Endodermal cell (in vitro differentiated cells): ENCODE measurements around the gene PDGFC. TPM values are rescaled to one million over a fixed set of nuclear protein-coding genes. Genes with fewer than 3 reads are reported as not detected.

ENCODE experiments used
- DNase-seq: peaks from one replicate; pipeline ENCODE4 v3.0.0-alpha.2; 2017
- H3K27ac ChIP-seq: 2 replicates; pipeline ENCODE4 v1.5.1; 2013; ENCODE audit warnings: mild to moderate bottlenecking, low read depth, low read length, moderate library complexity
- H3K27me3 ChIP-seq: 2 replicates; pipeline ENCODE4 v1.6.1; 2013; ENCODE audit warnings: mild to moderate bottlenecking, low read length, moderate library complexity; ENCODE audit not compliant: insufficient read depth, control insufficient read depth, poor library complexity, severe bottlenecking
- H3K36me3 ChIP-seq: 2 replicates; pipeline ENCODE4 v1.7.0; 2013; ENCODE audit warnings: mild to moderate bottlenecking, low read length, moderate library complexity; ENCODE audit not compliant: control insufficient read depth, insufficient read depth
- H3K4me1 ChIP-seq: one replicate; pipeline ENCODE4 v1.7.0; 2013; ENCODE audit warnings: low read length; ENCODE audit not compliant: control insufficient read depth, insufficient read depth
- H3K4me3 ChIP-seq: 2 replicates; pipeline ENCODE4 v1.5.1; 2013; ENCODE audit warnings: mild to moderate bottlenecking, low read length, moderate library complexity
- H3K9ac ChIP-seq: 2 replicates; pipeline ENCODE4 v1.6.1; 2013; ENCODE audit warnings: mild to moderate bottlenecking, low read length, moderate library complexity; ENCODE audit not compliant: poor library complexity, severe bottlenecking; ENCODE audit errors: extremely low read depth
- H3K9me3 ChIP-seq: 2 replicates; pipeline ENCODE4 v1.6.1; 2013; ENCODE audit warnings: mild to moderate bottlenecking, low read length, moderate library complexity; ENCODE audit not compliant: control insufficient read depth
- H3K27ac Mint-ChIP-seq: 2 replicates; pipeline ENCODE4 v1.8.0; 2020; ENCODE audit warnings: mixed read lengths
- H3K27me3 Mint-ChIP-seq: 2 replicates; pipeline ENCODE4 v1.8.0; 2021; ENCODE audit warnings: mild to moderate bottlenecking, mixed read lengths; ENCODE audit not compliant: insufficient read depth
- H3K36me3 Mint-ChIP-seq: 2 replicates; pipeline ENCODE4 v1.8.0; 2020; ENCODE audit warnings: low read depth, mixed read lengths
- H3K4me1 Mint-ChIP-seq: 2 replicates; pipeline ENCODE4 v1.8.0; 2020; ENCODE audit warnings: mixed read lengths
- H3K4me3 Mint-ChIP-seq: 2 replicates; pipeline ENCODE4 v1.8.0; 2020; ENCODE audit warnings: mild to moderate bottlenecking, moderate library complexity, mixed read lengths
- H3K9me3 Mint-ChIP-seq: 2 replicates; pipeline ENCODE4 v1.8.0; 2020; ENCODE audit warnings: mild to moderate bottlenecking, mixed read lengths
- WGBS, 2 experiments: methylation state at CpG; one replicate each; pipeline versions ENCODE4 v1.1.5 to v1.1.7; 2013; ENCODE audit warnings: missing lambda C conversion rate in 2 of 2, mixed read lengths in 1 of 2; ENCODE audit not compliant: insufficient coverage in 1 of 2, insufficient read length in 1 of 2; 5-methylcytosine and 5-hydroxymethylcytosine counted together
- total RNA-seq, 2 donors: library from RNA; stranded (reverse); fragmentation: NEBNext Ultra II Directional in 1 of 2; extraction: Animal tissue kit (Norgen Biotek cat#: 25700) in 1 of 2; gene quantifications; 2 replicates in 1 of 2; 3 replicates in 1 of 2; pipeline ENCODE4 v1.2.1, GENCODE V29; 2021
- TF ChIP-seq, protein P1 (sequence below): fragments of 200-600 bp; sonication (generic); conservative IDR thresholded peaks from 2 replicates; pipeline ENCODE4 v1.5.0; 2021; ENCODE audit warnings: antibody characterized with exemption, mild to moderate bottlenecking

The PDGFC gene
- total RNA-seq, 2 donors from 2014 or later: 5.5 to 6.8 TPM

- H3K27ac Mint-ChIP-seq: no peak overlapping the region
- no peak overlapping the region for H3K4me3 Mint-ChIP-seq
- H3K4me1 Mint-ChIP-seq: peaks cover 3% of the 10 kb centered on the region
- no peak overlapping the region for H3K27ac ChIP-seq
- H3K27me3 ChIP-seq: no peaks in the 10 kb centered on the region
- no peak for DNase-seq
- no peaks in the 10 kb centered on the region for H3K36me3 Mint-ChIP-seq
- no peaks in the 10 kb centered on the region for H3K9me3 Mint-ChIP-seq
- H3K4me1 ChIP-seq: no peaks in the 10 kb centered on the region
- H3K9me3 ChIP-seq: no peaks in the 10 kb centered on the region
- no peak overlapping the region for H3K9ac ChIP-seq
- TF ChIP-seq, protein P1, sequence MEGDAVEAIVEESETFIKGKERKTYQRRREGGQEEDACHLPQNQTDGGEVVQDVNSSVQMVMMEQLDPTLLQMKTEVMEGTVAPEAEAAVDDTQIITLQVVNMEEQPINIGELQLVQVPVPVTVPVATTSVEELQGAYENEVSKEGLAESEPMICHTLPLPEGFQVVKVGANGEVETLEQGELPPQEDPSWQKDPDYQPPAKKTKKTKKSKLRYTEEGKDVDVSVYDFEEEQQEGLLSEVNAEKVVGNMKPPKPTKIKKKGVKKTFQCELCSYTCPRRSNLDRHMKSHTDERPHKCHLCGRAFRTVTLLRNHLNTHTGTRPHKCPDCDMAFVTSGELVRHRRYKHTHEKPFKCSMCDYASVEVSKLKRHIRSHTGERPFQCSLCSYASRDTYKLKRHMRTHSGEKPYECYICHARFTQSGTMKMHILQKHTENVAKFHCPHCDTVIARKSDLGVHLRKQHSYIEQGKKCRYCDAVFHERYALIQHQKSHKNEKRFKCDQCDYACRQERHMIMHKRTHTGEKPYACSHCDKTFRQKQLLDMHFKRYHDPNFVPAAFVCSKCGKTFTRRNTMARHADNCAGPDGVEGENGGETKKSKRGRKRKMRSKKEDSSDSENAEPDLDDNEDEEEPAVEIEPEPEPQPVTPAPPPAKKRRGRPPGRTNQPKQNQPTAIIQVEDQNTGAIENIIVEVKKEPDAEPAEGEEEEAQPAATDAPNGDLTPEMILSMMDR: no peak
- no CpG with 5 or more reads among the region's 1 CpG for WGBS, 2 experiments
- H3K4me3 ChIP-seq: no peak overlapping the region
- no peaks in the 10 kb centered on the region for H3K36me3 ChIP-seq
- H3K27me3 Mint-ChIP-seq: no peaks in the 10 kb centered on the region
These were observed 193.5 kb downstream of the PDGFC start for GRCh38 chr4:156778093-156778492.

DNA sequence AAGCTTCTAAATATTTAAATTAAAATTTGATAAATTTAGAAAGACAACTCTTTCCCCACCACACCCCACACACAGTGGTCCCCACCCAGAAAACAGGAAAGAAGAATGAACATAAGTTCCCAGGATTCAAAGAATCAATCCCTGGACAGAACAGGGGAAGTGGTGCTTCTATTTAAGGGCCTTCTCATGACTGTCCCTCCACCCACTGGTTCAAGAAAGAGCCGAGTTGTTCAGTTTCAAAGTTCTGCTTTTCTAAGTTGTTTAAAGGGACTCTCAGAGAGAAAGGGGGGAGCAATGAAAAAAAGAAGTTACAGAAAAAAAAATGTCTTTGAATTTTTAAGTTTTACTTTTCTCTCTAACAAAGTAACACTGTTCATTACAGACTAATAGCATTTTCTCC, 195.8 kb downstream of the PDGFC start:
- Histone ChIP-seq H3K9ac (no peak overlapping the region), H3K4me3 (no peak overlapping the region), H3K9me3 (no peaks in the 10 kb centered on the region), H3K4me1 (no peaks in the 10 kb centered on the region), H3K27ac (no peak overlapping the region), H3K27me3 (no peaks in the 10 kb centered on the region), H3K36me3 (no peaks in the 10 kb centered on the region)
- WGBS, 2 experiments: 79% methylated on average over 1 of the region's 1 CpG; no CpG with 5 or more reads in 1 of the 2 experiments
- Mint-ChIP-seq H3K27me3 (no peaks in the 10 kb centered on the region), H3K9me3 (no peaks in the 10 kb centered on the region), H3K4me3 (no peak overlapping the region), H3K36me3 (no peaks in the 10 kb centered on the region), H3K4me1 (peaks cover 11% of the 10 kb centered on the region), H3K27ac (no peak overlapping the region)
- DNase-seq: no peak
- TF ChIP-seq, protein P1: no peak

GRCh38 chr4:156774422-156774821, 197.2 kb downstream of the PDGFC start:
- H3K27ac ChIP-seq: no peak overlapping the region
- Mint-ChIP-seq H3K9me3 (no peaks in the 10 kb centered on the region), H3K4me1 (peaks cover 10% of the 10 kb centered on the region), H3K27ac (no peak overlapping the region), H3K36me3 (no peaks in the 10 kb centered on the region), H3K4me3 (no peak overlapping the region), H3K27me3 (no peaks in the 10 kb centered on the region)
- H3K9ac ChIP-seq: no peak overlapping the region
- DNase-seq: no peak
- no peak overlapping the region for H3K4me3 ChIP-seq
- no peaks in the 10 kb centered on the region for H3K36me3 ChIP-seq
- 90% methylated on average over 4 of the region's 4 CpGs; no CpG with 5 or more reads in 1 of the 2 experiments for WGBS, 2 experiments
- no peaks in the 10 kb centered on the region for H3K9me3 ChIP-seq
- H3K4me1 ChIP-seq: no peaks in the 10 kb centered on the region
- TF ChIP-seq, protein P1: no peak
- H3K27me3 ChIP-seq: no peaks in the 10 kb centered on the region
